Ishikawa (cell line): ENCODE measurements around the gene WDR82.

Experiments
- CEBPB ChIP-seq: IDR thresholded peaks from 2 replicates; pipeline ENCODE4 v1.6.1; 2012
- CREB1 ChIP-seq: IDR thresholded peaks from 2 replicates; pipeline ENCODE4 v1.6.1; 2012; ENCODE audit warnings: low read depth
- EGR1 ChIP-seq: IDR thresholded peaks from 2 replicates; pipeline ENCODE4 v1.6.1; 2012
- EP300 ChIP-seq: IDR thresholded peaks from 2 replicates; pipeline ENCODE4 v1.6.1; 2012; ENCODE audit warnings: borderline replicate concordance
- FOXM1 ChIP-seq: IDR thresholded peaks from 2 replicates; pipeline ENCODE4 v1.6.1; 2012; ENCODE audit warnings: low read depth, borderline replicate concordance
- MAX ChIP-seq: IDR thresholded peaks from 2 replicates; pipeline ENCODE4 v1.6.1; 2012
- NFIC ChIP-seq: IDR thresholded peaks from 2 replicates; pipeline ENCODE4 v1.6.1; 2012
- RAD21 ChIP-seq: IDR thresholded peaks from 2 replicates; pipeline ENCODE4 v1.6.1; 2012; ENCODE audit warnings: low read depth
- REST ChIP-seq: IDR thresholded peaks from 2 replicates; pipeline ENCODE4 v1.6.1; 2012; ENCODE audit warnings: low read depth, mild to moderate bottlenecking
- TAF1 ChIP-seq: IDR thresholded peaks from 2 replicates; pipeline ENCODE4 v1.6.1; 2012; ENCODE audit warnings: low read depth, mild to moderate bottlenecking
- TCF12 ChIP-seq: IDR thresholded peaks from 2 replicates; pipeline ENCODE4 v1.6.1; 2012; ENCODE audit warnings: low read depth
- TEAD4 ChIP-seq: IDR thresholded peaks from 2 replicates; pipeline ENCODE4 v1.6.1; 2012
- USF1 ChIP-seq: IDR thresholded peaks from 2 replicates; pipeline ENCODE4 v1.6.1; 2012
- YY1 ChIP-seq: IDR thresholded peaks from 2 replicates; pipeline ENCODE4 v1.6.1; 2012; ENCODE audit warnings: low read depth
- ZBTB7A ChIP-seq: IDR thresholded peaks from 2 replicates; pipeline ENCODE4 v1.6.1; 2012; ENCODE audit warnings: low read depth

Gene WDR82

GRCh38 chr3:52210550-52211046 is 67.9 kb downstream of the WDR82 start:
- TF ChIP-seq TCF12 (no peak), CEBPB (peak; percentile 47)

- TF ChIP-seq MAX, result no peak
- no peak for TF ChIP-seq TEAD4
- TF ChIP-seq USF1, result no peak
- no peak for TF ChIP-seq RAD21
- TF ChIP-seq YY1, result no peak
- TF ChIP-seq TAF1, result no peak
- no peak for TF ChIP-seq CREB1
- TF ChIP-seq EP300, result no peak
- no peak for TF ChIP-seq REST
- no peak for TF ChIP-seq CEBPB
- TF ChIP-seq FOXM1, result no peak
- no peak for TF ChIP-seq TCF12
- TF ChIP-seq EGR1, result no peak
- no peak for TF ChIP-seq ZBTB7A
Observed at GRCh38 chr3:52210037-52210436, 68.4 kb downstream of the WDR82 start.

GRCh38 chr3:52208556-52208955 is 69.9 kb downstream of the WDR82 start:
- no peak for TF ChIP-seq RAD21
- no peak for TF ChIP-seq MAX
- TF ChIP-seq TEAD4, result no peak
- no peak for TF ChIP-seq USF1

GRCh38 chr3:52205727-52206372 is 72.6 kb downstream of the WDR82 start:
- TF ChIP-seq USF1 (no peak), TEAD4 (no peak), ZBTB7A (no peak), TCF12 (no peak), TAF1 (no peak), YY1 (no peak), CEBPB (no peak), RAD21 (no peak), EP300 (no peak), MAX (no peak), NFIC (no peak), FOXM1 (no peak), CREB1 (no peak), REST (no peak), EGR1 (no peak)
